Measurements from ENCODE around the gene WFDC1. TPM values are rescaled to one million over a fixed set of nuclear protein-coding genes. Genes with fewer than 3 reads are reported as not detected.

Gene WFDC1
- total RNA-seq, 5 donors from 2014 or later (not counting 1 experiment from before 2014, with no cell fraction given): not detected

DNA sequence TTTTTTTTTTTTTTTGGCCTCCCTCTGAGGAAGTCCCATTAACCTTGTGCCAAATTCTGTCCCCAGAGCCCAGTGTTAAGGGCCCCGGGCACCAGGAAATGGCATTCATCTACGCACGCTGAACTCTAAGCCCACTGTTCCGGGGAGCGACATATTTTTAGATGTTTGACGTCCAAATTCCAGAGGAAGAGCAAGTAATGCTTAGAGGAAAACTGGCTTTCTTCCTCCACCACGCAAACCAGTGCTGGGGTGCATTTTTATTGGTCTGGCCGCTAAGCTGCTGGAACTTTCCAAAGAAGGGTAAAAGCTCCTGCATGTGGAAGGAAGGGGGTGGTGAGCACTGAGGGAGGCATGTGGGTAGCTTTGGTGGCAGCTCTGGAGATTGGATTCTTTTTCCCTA is 8.3 kb downstream of the WFDC1 start:
- no peaks in the 10 kb centered on the region for H3K36me3 ChIP-seq (ENCODE audit: control insufficient read depth in 2 of 2, extremely low read depth in 1 of 2, insufficient read depth in 1 of 2, low read length in 1 of 2)
- ATAC-seq (replicated peaks in 1 of 4) (no peak), DNase-seq (no peak)
- H3K27ac Mint-ChIP-seq: no peak overlapping the region
- H3K4me3 ChIP-seq (ENCODE audit: control insufficient read depth in 1 of 2, extremely low read depth in 1 of 2, low read length in 1 of 2): no peak overlapping the region
- ChIA-PET CTCF (no interaction called here), POLR2A (interaction anchor here in 1 of 2 donors (0.7 kb wide), 1 partner anchor 83 kb away, joined by 4 read pairs; no protein-coding TSS in a partner anchor)
- no peaks in the 10 kb centered on the region for H3K36me3 Mint-ChIP-seq
- H3K27ac ChIP-seq (ENCODE audit: low read length): no peak overlapping the region
- WGBS (ENCODE audit: insufficient coverage): 80% methylated on average over 1 of the region's 8 CpGs
- no peak overlapping the region for H3K4me3 Mint-ChIP-seq
- peaks cover 0 to 23% of the 10 kb centered on the region in 2 experiments for H3K27me3 ChIP-seq (replicated peaks in 1 of 2; ENCODE audit: control insufficient read depth in 2 of 2, extremely low read depth in 1 of 2, insufficient read depth in 2 of 2, low read length in 1 of 2)
- H3K9me3 Mint-ChIP-seq: no peaks in the 10 kb centered on the region
- no peaks in the 10 kb centered on the region for H3K4me1 Mint-ChIP-seq
- H3K9me3 ChIP-seq: no peaks in the 10 kb centered on the region
- peaks cover 19 to 39% of the 10 kb centered on the region in 2 donors for H3K27me3 Mint-ChIP-seq
- H3K4me1 ChIP-seq (ENCODE audit: control insufficient read depth in 1 of 2, extremely low read depth in 1 of 2, insufficient read depth in 2 of 2, low read length in 2 of 2): no peaks in the 10 kb centered on the region

GRCh38 chr16:84303516-84303915 is 8.8 kb downstream of the WFDC1 start:
- H3K9me3 Mint-ChIP-seq: no peaks in the 10 kb centered on the region
- ChIA-PET POLR2A (interaction anchor here in 1 of 2 donors (0.7 kb wide), 1 partner anchor 83 kb away, joined by 4 read pairs; no protein-coding TSS in a partner anchor), CTCF (no interaction called here)
- WGBS (ENCODE audit: insufficient coverage): no CpG with 5 or more reads among the region's 7 CpGs
- Histone ChIP-seq H3K4me3 (ENCODE audit: control insufficient read depth in 1 of 2, extremely low read depth in 1 of 2, low read length in 1 of 2) (no peak overlapping the region), H3K4me1 (ENCODE audit: control insufficient read depth in 1 of 2, extremely low read depth in 1 of 2, insufficient read depth in 2 of 2, low read length in 2 of 2) (no peaks in the 10 kb centered on the region), H3K27me3 (replicated peaks in 1 of 2; ENCODE audit: control insufficient read depth in 2 of 2, extremely low read depth in 1 of 2, insufficient read depth in 2 of 2, low read length in 1 of 2) (peaks cover 0 to 26% of the 10 kb centered on the region in 2 experiments), H3K36me3 (ENCODE audit: control insufficient read depth in 2 of 2, extremely low read depth in 1 of 2, insufficient read depth in 1 of 2, low read length in 1 of 2) (no peaks in the 10 kb centered on the region), H3K27ac (ENCODE audit: low read length) (no peak overlapping the region), H3K9me3 (no peaks in the 10 kb centered on the region)
- H3K27ac Mint-ChIP-seq: no peak overlapping the region
- no peak for DNase-seq
- no peak for ATAC-seq (replicated peaks in 1 of 4)
- H3K27me3 Mint-ChIP-seq: peaks cover 19 to 39% of the 10 kb centered on the region in 2 donors
- H3K4me1 Mint-ChIP-seq: no peaks in the 10 kb centered on the region
- no peak overlapping the region for H3K4me3 Mint-ChIP-seq
- no peaks in the 10 kb centered on the region for H3K36me3 Mint-ChIP-seq

DNA sequence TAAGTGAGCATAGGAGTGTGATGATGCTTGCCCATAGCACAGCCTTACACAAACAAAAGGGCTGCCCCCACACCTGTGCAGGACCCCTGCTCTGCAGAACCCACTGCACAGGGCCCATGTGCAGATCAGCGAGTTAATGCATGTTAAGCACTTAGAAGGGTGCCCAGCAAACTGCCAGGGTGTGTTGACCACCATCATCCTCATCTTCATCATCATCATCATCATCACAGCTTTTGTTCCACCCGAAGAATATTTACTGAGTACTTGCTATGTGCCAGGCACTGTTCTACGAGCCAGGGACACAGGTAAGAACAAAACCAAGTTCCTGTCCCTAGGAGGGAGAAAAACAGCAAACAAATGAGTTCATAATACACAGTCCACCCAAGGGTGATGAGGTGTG is 11.9 kb downstream of the WFDC1 start:
- ChIA-PET POLR2A (no interaction called here), CTCF (no interaction called here)
- ATAC-seq (replicated peaks in 1 of 4) (no peak), DNase-seq (no peak)
- peaks cover 0 to 30% of the 10 kb centered on the region in 2 experiments for H3K27me3 ChIP-seq (replicated peaks in 1 of 2; ENCODE audit: control insufficient read depth in 2 of 2, extremely low read depth in 1 of 2, insufficient read depth in 2 of 2, low read length in 1 of 2)
- no peaks in the 10 kb centered on the region for H3K4me1 ChIP-seq (ENCODE audit: control insufficient read depth in 1 of 2, extremely low read depth in 1 of 2, insufficient read depth in 2 of 2, low read length in 2 of 2)
- no peak overlapping the region for H3K27ac ChIP-seq (ENCODE audit: low read length)
- Mint-ChIP-seq H3K27me3 (peaks cover 20 to 42% of the 10 kb centered on the region in 2 donors), H3K4me3 (no peak overlapping the region), H3K36me3 (no peaks in the 10 kb centered on the region), H3K27ac (no peak overlapping the region), H3K9me3 (no peaks in the 10 kb centered on the region), H3K4me1 (no peaks in the 10 kb centered on the region)
- H3K36me3 ChIP-seq (ENCODE audit: control insufficient read depth in 2 of 2, extremely low read depth in 1 of 2, insufficient read depth in 1 of 2, low read length in 1 of 2): no peaks in the 10 kb centered on the region
- 80% methylated on average over 2 of the region's 3 CpGs for WGBS (ENCODE audit: insufficient coverage)
- no peaks in the 10 kb centered on the region for H3K9me3 ChIP-seq
- no peak overlapping the region for H3K4me3 ChIP-seq (ENCODE audit: control insufficient read depth in 1 of 2, extremely low read depth in 1 of 2, low read length in 1 of 2)

DNA sequence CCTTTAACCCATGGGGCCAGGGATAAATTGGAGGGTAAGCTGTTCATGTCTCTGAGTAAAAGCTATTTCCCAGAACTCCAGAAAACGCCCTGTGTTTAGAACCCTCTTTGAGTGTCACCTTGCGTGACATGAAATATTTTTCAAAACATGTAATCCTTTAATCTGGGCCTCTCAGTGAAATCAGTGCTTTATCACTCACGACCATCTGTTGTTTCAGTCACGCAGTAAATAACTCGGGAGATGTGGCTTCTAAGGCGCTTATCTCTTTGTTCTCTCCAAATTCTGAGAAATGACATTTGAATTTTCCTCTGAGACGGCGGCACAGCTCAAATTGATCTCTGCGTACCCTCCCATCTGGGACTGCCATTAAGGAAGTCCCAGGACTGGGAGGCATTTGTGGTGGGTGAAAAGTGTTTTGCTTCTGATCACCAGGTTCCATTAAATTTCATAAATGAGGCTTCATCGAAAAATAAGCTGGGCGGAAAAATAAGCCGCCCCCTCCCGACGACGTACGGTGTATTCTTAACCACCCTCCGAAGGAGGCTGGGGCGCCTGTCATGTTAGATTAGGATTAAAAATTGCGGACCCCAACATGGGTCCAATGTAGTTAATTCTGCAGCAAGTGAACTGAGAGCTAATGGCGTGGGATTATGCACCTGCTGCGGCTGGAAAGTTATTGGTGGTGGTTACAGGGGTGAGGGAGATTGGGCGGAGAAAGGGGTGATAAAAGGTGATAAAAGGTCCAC is 12.7 kb downstream of the WFDC1 start:
- no peak overlapping the region for H3K27ac ChIP-seq (ENCODE audit: low read length)
- Mint-ChIP-seq H3K4me1 (peaks cover 0 to 3% (median 0%) of the 10 kb centered on the region in 3 donors), H3K4me3 (no peak overlapping the region), H3K27me3 (peaks cover 26 to 44% of the 10 kb centered on the region in 2 donors), H3K36me3 (no peaks in the 10 kb centered on the region), H3K27ac (no peak overlapping the region), H3K9me3 (no peaks in the 10 kb centered on the region)
- H3K9me3 ChIP-seq: no peaks in the 10 kb centered on the region
- ChIA-PET POLR2A (no interaction called here), CTCF (no interaction called here)
- no peaks in the 10 kb centered on the region for H3K4me1 ChIP-seq (ENCODE audit: control insufficient read depth in 1 of 2, extremely low read depth in 1 of 2, insufficient read depth in 2 of 2, low read length in 2 of 2)
- H3K4me3 ChIP-seq (ENCODE audit: control insufficient read depth in 1 of 2, extremely low read depth in 1 of 2, low read length in 1 of 2): no peak overlapping the region
- ATAC-seq (replicated peaks in 1 of 4) (no peak), DNase-seq (no peak)
- H3K27me3 ChIP-seq (replicated peaks in 1 of 2; ENCODE audit: control insufficient read depth in 2 of 2, extremely low read depth in 1 of 2, insufficient read depth in 2 of 2, low read length in 1 of 2): peaks cover 0 to 33% of the 10 kb centered on the region in 2 experiments
- no peaks in the 10 kb centered on the region for H3K36me3 ChIP-seq (ENCODE audit: control insufficient read depth in 2 of 2, extremely low read depth in 1 of 2, insufficient read depth in 1 of 2, low read length in 1 of 2)
- 70% methylated on average over 18 of the region's 22 CpGs for WGBS (ENCODE audit: insufficient coverage)

GRCh38 chr16:84308120-84308519 is 13.4 kb downstream of the WFDC1 start:
- Histone ChIP-seq H3K9me3 (no peaks in the 10 kb centered on the region), H3K36me3 (ENCODE audit: control insufficient read depth in 2 of 2, extremely low read depth in 1 of 2, insufficient read depth in 1 of 2, low read length in 1 of 2) (no peaks in the 10 kb centered on the region), H3K4me3 (ENCODE audit: control insufficient read depth in 1 of 2, extremely low read depth in 1 of 2, low read length in 1 of 2) (no peak overlapping the region), H3K27ac (ENCODE audit: low read length) (no peak overlapping the region), H3K4me1 (ENCODE audit: control insufficient read depth in 1 of 2, extremely low read depth in 1 of 2, insufficient read depth in 2 of 2, low read length in 2 of 2) (no peaks in the 10 kb centered on the region), H3K27me3 (replicated peaks in 1 of 2; ENCODE audit: control insufficient read depth in 2 of 2, extremely low read depth in 1 of 2, insufficient read depth in 2 of 2, low read length in 1 of 2) (peaks cover 0 to 38% of the 10 kb centered on the region in 2 experiments)
- DNase-seq (peak in 1 of 35 experiments; percentile 9), ATAC-seq (replicated peaks in 1 of 4) (no peak)
- peaks cover 29 to 46% of the 10 kb centered on the region in 2 donors for H3K27me3 Mint-ChIP-seq
- ChIA-PET CTCF (no interaction called here), POLR2A (no interaction called here)
- H3K4me3 Mint-ChIP-seq: no peak overlapping the region
- no peaks in the 10 kb centered on the region for H3K36me3 Mint-ChIP-seq
- peaks cover 0 to 5% (median 0%) of the 10 kb centered on the region in 3 donors for H3K4me1 Mint-ChIP-seq
- H3K9me3 Mint-ChIP-seq: no peaks in the 10 kb centered on the region
- H3K27ac Mint-ChIP-seq: no peak overlapping the region
- WGBS (ENCODE audit: insufficient coverage): 34% methylated on average over 11 of the region's 11 CpGs

- POLR2A ChIA-PET: no interaction called here
- no peak overlapping the region for H3K27ac ChIP-seq (ENCODE audit: low read length)
- Mint-ChIP-seq H3K27me3 (peaks cover 36 to 50% of the 10 kb centered on the region in 2 donors), H3K36me3 (no peaks in the 10 kb centered on the region), H3K27ac (no peak overlapping the region), H3K4me1 (peaks cover 0 to 5% (median 0%) of the 10 kb centered on the region in 3 donors), H3K9me3 (no peaks in the 10 kb centered on the region), H3K4me3 (no peak overlapping the region)
- H3K4me3 ChIP-seq (ENCODE audit: control insufficient read depth in 1 of 2, extremely low read depth in 1 of 2, low read length in 1 of 2): no peak overlapping the region
- H3K4me1 ChIP-seq (ENCODE audit: control insufficient read depth in 1 of 2, extremely low read depth in 1 of 2, insufficient read depth in 2 of 2, low read length in 2 of 2): no peaks in the 10 kb centered on the region
- no peaks in the 10 kb centered on the region for H3K9me3 ChIP-seq
- CTCF ChIA-PET: no interaction called here
- peaks cover 0 to 49% of the 10 kb centered on the region in 2 experiments for H3K27me3 ChIP-seq (replicated peaks in 1 of 2; ENCODE audit: control insufficient read depth in 2 of 2, extremely low read depth in 1 of 2, insufficient read depth in 2 of 2, low read length in 1 of 2)
- ATAC-seq (replicated peaks in 1 of 4) (no peak), DNase-seq (no peak)
- WGBS (ENCODE audit: insufficient coverage): no CpG with 5 or more reads among the region's 7 CpGs
- H3K36me3 ChIP-seq (ENCODE audit: control insufficient read depth in 2 of 2, extremely low read depth in 1 of 2, insufficient read depth in 1 of 2, low read length in 1 of 2): no peaks in the 10 kb centered on the region
These were observed 16.0 kb downstream of the WFDC1 start for GRCh38 chr16:84310642-84311041.
